HG03469 (cell line): ENCODE measurements around the gene PUS3.
"Not testable (repeated sequence)": the region's sequence is repeated elsewhere in the genome, so short reads cannot be mapped to it uniquely, and the experiment has no call there.

ENCODE experiments used
- ATAC-seq: cut with Tn5 transposase; IDR thresholded peaks from one replicate; pipeline ENCODE4 v1.9.1; 2021; ENCODE audit warnings: mild to moderate bottlenecking, moderate library complexity, moderate number of reproducible peaks; ENCODE audit not compliant: unreplicated experiment

Gene PUS3

GRCh38 chr11:125873881-125874555 is 29.0 kb downstream of the PUS3 start:
- ATAC-seq = no peak

- no peak for ATAC-seq
Observed at GRCh38 chr11:125872138-125872491, 30.9 kb downstream of the PUS3 start.

GRCh38 chr11:125871391-125872137 is 31.4 kb downstream of the PUS3 start:
- ATAC-seq = no peak

- no peak for ATAC-seq
Observed at GRCh38 chr11:125869521-125869920, 33.5 kb downstream of the PUS3 start.

GRCh38 chr11:125865354-125865753 is 37.7 kb downstream of the PUS3 start:
- not testable (repeated sequence) for ATAC-seq

GRCh38 chr11:125862786-125863185 is 40.2 kb downstream of the PUS3 start:
- not testable (repeated sequence) for ATAC-seq

GRCh38 chr11:125857670-125858069 is 45.3 kb downstream of the PUS3 start:
- not testable (repeated sequence) for ATAC-seq

- ATAC-seq = no peak
Observed at GRCh38 chr11:125846188-125846587, 56.8 kb downstream of the PUS3 start.
